GM21526 (cell line): ENCODE measurements around the gene NDUFAF4.

Experiments
- ATAC-seq: cut with Tn5 transposase; IDR thresholded peaks from one replicate; pipeline ENCODE4 v1.9.1; 2021; ENCODE audit warnings: moderate library complexity; ENCODE audit not compliant: unreplicated experiment, low FRiP score

Gene NDUFAF4

DNA sequence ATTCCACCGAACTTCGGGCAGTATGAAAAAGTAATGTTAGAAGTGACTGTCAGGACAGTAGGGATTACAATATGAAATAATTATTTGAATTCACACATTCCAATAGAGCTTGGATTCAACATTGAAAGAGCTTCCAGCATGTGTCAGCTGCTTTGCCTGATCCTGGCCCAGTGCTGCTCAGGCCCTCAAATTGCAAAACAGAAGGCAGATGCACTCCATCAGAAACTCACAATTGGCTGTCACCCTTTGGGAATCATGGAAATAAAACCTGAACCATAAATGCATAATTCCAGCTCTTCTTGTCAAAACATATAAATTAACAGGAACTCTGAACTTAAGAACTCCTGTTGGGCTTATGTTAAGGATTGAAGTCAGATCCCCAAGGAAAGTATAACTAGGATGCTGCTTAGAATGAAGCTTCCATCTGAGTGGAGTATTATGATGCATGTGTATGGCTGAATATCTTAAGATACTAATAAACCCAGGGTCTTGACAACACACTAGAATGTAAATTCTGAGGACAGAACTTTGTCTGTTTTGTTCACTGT lies 1.8 kb upstream of the NDUFAF4 start:
- no peak for ATAC-seq

DNA sequence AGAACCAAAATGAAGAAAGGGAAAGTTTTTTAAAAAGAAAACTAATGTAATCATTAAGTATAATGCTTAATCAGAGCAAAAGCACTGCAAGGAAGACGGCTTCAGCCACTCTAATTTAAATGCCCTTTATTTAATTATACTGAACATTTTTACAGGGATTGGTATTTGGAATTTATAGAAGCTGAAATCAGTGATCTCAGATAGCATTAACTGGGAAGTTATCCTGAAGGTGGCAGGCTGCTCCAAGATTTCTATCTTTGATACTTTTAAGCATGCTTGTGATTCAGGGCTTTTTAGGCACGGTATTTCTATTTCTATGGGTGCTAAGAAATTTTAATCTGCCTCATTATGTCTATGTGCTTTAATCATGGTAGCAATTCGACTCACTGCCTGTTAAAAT lies 1.3 kb upstream of the NDUFAF4 start:
- ATAC-seq, result no peak

DNA sequence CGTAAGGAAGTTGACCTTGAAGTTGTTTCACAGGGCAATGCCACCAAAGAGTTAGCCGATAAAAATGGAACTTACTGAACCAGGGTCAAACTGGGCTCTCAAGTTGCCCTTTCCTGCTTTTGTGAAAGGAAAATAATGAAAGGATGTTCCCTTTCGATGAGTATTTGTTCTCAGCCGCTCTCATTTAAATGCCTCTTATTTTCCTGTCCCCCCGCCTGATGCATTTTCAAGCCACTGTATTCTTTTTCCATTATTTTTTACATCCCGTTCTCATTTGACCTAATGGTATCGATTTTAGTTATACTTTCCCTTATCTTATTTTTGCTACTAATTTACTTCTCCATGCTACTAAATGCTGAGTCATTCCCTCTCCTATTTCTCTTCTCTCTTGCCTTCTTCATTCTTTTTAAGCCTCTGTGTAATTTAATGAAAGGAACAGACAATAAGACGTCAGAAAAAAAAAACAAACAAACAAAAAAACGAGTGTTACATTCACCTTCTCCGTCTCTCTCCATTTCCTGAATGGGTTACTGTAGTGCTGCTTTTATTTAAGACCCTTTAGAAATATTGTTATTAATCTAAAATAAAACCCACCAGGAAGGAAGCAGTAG lies 655 bp upstream of the NDUFAF4 start:
- no peak for ATAC-seq

DNA sequence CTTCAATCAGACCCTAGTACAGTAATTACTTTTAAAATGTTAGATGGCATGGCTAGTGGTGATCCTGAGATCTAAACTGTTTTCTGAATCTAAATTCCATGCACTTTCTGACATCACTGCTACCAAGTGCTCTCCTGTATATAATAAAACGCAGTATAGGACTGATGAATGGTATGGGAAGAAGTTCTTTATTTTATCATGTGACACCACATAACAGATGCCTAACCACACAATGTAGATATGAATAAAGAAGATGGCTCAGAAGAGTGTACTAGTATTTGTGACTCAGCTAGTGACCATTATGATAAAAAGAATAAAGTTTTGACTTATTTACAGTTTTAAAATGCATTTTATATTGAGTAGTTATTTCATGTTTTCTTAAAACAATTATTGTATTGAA lies 8.5 kb downstream of the NDUFAF4 start:
- no peak for ATAC-seq

DNA sequence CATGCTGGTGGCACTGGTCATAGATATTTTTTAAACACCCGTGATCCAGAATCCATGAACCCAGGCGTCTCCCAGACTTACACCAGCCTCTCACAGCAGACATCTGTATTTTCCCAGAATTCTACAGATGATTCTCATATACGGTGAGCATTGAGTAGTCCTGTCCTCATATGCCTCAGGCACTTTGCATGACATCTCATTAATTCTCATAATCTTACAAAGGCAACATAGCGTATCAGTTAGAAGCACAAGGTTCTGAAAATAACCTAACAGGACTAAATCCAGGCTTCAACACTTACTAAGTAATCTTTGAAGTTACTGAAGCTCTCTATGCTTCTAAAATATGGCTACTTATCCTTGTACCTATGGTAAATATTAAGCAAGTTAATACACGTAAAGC lies 8.9 kb downstream of the NDUFAF4 start:
- ATAC-seq, result no peak

DNA sequence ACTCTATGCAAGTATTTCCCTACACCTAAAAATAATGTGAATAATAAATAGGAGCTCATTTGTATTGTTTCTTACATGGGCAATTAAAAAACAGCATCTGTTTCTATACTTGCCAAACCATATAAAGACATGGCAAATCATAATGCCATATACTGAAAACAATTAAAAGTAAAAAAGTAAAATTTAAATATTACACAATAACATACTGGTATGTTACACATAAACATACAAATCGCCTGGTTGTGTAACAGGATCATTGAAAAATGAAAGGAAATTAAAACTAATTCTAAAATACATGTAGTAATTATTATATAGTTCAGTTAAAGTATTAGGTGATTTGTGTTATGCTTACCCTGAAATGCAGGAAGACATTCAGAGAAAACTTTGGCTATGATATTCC lies 11.2 kb downstream of the NDUFAF4 start:
- no peak for ATAC-seq

DNA sequence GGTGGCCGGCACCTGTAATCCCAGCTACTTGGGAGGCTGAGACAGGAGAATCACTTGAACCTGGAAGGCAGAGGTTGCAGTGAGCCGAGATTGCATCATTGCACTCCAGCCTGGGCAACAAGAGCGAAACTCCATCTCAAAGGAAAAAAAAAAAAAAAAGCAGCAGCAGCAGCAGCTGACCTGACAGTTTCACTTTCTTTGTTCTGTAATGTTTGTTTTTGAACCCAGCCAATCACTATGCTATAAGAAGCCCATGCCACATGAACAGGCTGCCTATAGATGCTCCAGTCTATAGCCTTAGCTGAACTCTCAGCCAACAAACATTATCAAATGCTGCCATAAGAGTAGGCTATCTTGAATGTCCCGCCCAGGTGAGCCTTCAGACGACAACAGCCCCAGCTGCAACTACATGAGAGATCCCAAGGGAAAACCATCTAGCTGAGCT lies 12.5 kb downstream of the NDUFAF4 start:
- peak; percentile 98 for ATAC-seq

DNA sequence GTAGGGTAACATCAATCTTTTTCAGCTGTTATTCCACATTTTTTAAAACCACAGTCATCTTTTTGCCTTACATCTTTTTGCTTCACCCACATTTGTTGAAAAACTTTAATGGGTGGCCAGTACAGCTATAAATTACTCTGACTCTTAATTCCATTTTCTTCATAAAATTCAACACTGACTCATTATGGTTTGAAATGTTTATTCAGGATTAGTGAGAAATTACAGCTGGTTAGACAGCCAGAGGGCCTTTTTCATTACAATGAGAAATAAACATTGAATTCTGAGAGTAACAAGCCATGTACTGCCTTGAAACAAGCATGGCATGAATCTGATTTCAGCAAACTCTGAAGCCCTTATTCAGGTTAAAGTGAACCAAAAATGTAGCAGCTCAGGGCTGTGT lies 19.5 kb downstream of the NDUFAF4 start:
- ATAC-seq, result no peak

DNA sequence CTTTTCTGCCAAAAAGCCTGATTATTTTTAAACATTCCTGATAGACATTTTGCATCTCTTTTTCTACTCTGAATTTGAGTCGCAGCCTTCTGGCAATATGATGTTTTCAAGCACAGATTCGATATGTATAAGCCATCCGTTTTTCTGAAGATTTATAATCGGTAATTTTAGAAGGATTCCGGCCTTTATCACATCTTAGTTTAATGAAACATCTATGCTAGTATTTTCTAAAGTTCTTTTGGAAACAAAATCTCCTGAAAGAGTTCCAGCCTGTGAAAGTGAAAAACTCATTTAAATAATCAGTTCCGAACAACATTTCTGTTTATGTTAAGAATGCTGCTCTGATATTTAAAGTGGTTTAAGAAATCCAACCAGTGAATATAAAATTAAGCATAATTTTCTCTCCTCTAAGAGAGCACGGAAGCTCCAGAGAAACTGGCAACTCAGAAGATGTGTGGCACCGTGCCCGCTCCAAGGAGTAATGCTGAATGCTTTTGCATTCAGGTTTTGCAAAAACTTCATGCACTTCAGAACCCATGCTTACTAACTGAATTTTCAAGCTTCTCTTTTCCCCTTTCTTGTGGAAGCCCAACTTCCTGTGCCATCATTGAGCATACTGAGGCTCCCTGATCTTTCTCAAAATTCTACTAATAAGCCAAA lies 20.7 kb downstream of the NDUFAF4 start:
- ATAC-seq, result no peak

DNA sequence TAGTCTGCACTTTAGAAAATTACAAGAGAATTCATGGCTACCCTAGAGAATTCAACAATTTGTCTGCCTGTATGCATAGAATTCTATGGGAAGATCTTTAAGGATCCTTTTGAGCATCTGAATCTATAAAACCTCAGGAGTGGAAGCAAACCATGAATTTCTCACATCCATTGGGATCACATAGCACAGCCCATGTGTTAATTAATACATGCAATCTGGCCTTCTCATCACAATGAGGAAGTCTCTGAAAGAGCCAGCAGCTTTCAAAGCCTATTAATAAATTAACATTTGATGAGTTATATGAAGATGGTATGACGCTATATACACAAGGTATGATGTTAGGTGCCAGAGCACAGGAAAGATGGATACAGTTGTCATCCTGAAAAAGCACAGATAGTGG lies 24.7 kb downstream of the NDUFAF4 start:
- ATAC-seq, result no peak

DNA sequence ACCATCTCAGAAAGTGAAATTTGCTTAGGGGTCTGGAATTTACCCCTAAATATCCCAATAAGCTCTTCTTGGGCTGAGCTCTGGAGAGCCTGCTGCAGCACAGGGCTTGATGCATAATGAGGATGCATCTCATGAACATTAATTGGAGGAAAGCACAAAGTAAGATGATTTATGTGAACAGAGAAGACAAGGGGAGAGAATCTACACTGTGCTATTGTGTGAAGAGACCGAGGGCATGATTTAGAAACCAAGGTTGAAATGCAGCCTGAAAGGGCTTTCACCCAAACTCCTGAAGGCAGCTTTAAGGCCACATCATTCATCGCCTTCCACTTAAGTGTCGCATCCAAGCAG lies 32.7 kb downstream of the NDUFAF4 start:
- no peak for ATAC-seq

DNA sequence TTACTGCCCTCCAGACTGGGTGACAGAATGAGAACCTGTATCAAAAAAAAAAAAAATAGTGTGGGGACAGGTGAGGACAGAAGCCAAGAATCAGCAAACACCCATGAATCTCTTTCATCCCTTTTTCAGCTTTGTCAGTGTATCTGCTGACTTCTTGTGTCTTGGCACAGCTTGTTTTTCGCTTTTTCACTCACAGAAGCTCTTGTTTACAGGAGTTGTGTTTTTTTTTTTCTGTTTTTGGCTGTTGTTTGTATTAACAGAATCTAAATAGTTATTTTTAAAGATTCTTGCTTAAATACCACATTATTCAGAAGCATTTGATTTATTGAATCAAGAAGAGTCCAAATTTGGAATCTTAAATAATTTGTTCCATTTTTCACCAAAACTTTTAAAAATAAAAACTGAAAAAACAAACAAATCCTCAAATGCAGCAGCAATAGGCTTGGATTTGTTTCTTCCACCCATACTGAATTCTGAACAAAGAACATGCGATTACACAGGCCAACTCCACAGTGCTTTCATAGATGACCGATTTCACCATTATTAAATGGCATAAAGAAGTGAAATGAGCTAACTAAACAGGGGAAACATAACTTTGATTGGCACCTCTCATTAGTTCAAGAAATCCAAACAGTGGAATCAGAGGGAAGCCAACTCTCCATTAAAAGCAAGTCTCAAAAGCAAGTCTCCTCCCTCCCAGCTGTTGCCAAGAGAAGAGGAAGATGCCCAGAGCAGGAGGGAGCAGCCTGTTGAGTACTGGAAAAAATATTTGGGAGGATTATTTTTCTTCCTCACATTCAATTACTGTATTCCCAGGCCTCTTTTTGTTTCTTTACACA lies 33.3 kb downstream of the NDUFAF4 start:
- no peak for ATAC-seq

DNA sequence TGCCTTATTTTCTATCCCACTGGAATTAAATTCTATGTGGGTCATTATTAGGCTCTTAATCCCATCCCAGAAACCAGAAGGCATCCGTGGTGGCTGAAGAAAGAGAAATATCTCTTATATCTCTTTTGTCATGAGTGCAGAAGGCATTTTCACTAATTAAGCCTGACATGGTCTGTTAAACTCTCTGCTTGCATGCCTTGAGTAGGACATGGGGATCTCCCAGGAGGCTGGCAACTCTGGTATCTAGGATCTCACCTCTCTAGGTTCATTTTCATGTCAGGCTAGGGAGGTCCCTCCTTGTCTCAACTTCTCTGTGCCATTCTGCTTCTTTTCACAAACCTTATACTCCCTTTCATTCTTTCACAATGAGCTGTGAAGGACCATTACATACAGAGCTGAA lies 35.1 kb downstream of the NDUFAF4 start:
- no peak for ATAC-seq

DNA sequence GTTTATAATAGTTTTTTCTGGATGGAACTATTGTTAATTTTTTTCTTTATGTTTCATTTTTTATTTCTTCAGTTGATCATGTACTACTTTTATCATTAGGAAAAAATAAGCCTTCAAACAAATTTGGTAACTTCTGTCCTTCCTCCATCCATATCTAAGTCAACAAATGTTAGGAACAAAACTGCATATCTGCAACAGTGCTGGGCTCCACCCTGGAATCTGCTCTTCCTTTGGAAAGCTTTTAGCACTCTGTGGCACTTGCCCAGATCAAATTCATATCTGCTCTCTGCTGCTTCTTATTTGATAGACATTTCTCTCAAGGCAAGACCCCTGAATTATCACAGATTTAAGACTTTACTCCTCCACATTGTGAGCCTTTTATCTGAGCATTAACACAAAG lies 36.1 kb downstream of the NDUFAF4 start:
- no peak for ATAC-seq

DNA sequence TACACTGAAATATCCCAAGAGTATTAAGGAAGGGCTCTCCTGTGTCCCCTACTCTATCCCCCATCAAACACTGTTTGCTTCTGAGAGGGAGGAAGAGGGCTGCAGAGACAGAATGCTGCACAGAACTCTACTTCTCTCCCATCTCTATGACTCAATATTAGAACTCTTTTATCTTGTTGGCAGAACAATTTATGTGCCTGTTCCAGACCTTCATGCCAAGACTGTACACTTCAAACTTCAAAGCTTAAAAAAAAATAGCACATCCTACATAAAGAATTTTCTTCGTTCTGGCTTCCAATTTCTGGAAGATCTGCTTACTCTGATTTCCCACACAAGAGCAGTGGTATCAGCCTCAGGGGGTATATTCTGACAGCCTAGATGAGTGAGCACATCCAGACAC lies 40.8 kb downstream of the NDUFAF4 start:
- no peak for ATAC-seq

DNA sequence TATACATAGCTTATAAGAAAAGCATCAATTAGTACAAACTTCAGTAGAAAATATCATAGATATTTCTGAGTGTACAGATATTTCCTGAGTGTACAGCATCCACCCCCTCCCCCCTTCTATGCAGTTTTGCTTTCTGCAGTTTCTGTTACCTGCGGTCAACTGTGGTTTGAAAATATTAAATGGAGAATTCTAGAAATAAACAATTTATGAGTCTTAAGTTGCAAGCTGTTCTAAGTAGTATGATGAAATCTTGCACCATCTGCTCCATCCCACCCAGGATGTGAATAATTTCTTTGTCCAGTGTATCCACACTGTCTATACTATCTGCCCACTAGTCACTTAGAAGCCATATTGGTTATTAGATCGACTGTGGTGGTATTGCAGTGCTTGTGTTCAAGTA lies 44.6 kb downstream of the NDUFAF4 start:
- no peak for ATAC-seq

DNA sequence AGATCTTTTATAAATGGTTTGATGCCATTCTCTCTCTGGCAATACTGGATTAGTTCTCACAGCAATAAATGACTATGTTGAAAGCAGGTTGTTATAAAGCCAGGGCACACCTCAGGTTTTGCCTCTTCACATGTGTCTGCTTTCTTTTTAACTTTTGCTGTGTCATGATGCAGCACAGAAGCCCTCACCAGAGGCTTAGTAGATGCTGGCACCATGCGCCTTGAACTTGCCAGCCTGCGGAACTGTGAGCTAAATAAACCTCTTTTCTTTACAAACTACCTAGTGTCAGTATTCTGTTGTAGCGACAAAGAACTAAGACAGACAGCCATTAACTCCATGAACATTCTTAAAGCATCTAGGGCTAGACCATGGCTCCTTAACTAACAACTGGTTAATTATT lies 45.1 kb downstream of the NDUFAF4 start:
- no peak for ATAC-seq

DNA sequence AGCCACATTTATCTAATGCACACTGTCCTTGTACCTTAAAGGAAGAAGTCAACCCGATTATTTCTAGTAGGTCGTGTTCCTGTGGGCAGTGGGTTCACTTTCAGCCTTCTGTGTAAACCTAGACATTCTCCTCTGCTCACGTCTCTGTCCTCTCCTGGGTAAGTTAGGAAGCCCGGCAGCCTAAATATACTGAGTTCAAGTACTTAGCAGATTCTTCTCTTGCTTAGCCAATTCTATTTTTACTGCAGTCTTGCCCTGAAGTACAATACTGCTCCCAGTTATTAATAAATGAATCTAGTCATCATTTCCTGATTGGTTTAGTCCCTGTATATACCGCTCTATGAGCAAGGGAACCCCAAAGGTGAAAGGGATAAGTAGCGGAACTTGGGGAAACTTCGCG lies 45.8 kb downstream of the NDUFAF4 start:
- no peak for ATAC-seq

DNA sequence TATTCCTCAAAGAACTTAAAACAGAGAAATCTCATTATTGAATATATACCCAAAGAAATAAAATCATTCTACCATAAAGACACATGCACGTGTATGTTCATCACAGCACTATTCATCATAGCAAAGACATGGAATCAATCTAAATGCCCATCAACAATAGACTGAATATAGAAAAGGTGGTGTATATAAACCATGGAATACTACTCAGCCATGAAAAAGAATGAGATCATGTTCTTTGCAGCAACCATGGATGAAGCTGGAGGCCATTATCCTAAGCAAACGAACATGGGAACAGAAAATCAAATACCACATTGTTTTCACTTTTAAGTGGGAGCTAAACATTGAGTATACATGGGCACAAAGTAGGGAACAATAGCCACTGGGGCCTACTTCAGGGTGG lies 48.1 kb downstream of the NDUFAF4 start:
- ATAC-seq, result no peak

DNA sequence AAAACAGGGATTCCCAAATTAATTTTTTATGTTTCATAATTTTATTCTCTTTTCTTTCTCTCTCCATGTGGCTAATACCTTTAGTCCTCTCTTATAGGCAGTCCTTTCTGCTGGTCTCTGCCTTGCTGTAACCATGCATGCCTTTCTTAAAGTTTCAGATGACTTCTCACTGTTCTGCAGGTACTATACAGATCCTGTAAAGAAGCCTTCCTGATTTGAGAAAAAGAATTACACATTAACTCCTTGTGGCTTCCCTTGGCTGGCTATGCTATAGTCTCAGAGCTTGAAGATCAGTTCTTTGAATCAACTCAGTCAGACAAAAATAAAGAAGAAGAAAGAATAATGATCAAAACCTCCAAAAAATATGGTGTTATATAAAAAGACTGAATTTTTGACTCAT lies 53.2 kb downstream of the NDUFAF4 start:
- ATAC-seq, result no peak

DNA sequence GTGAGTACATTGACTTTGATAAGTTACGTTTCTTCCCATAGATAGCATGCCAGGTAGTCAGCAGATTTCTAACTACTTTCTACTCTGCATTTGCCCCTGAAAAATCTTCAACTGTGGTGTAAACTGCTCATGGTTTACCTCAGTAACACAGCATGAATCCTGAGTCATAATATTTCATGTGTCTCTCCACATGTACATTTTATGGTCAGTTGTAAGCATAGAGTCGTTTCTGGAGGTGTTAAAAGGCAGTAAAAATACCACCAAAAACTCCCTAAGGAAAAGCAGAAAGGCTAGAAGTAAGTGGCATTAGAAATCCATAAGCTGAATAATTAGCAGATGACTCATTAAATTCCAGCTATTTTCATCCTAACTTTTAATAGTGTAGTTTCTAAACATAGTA lies 56.3 kb downstream of the NDUFAF4 start:
- no peak for ATAC-seq
